AG04450 (cell line): ENCODE results near the gene EIF5AL1. TPM values are rescaled to one million over a fixed set of nuclear protein-coding genes. Genes with fewer than 3 reads are reported as not detected.
"Not testable (repeated sequence)": the region's sequence is repeated elsewhere in the genome, so short reads cannot be mapped to it uniquely, and the experiment has no call there.

Experiments
- CTCF ChIA-PET: fragments of 300-600, 350-600 bp; formaldehyde crosslinking; extraction: SDS; loops from one replicate; lab custom pipeline; 2022; ENCODE audit warnings: antibody characterized with exemption, inconsistent platforms; lab: Charles Lee
- POLR2A ChIA-PET: fragments of 350-600 bp; formaldehyde crosslinking; extraction: SDS; loops from one replicate; lab custom pipeline; 2021; ENCODE audit warnings: antibody characterized with exemption, inconsistent platforms; lab: Yijun Ruan, JAX
- DNase-seq: peaks from one replicate; pipeline ENCODE4 v3.0.0-alpha.2; 2011; ENCODE audit warnings: low read depth, low spot score
- H3K27ac ChIP-seq: one replicate; pipeline ENCODE4 v1.5.1; 2012; ENCODE audit warnings: low read depth, low read length, control low read depth
- H3K27me3 ChIP-seq: one replicate; pipeline ENCODE4 v1.6.0; 2012; ENCODE audit warnings: low read length; ENCODE audit not compliant: control insufficient read depth, insufficient read depth
- H3K4me3 ChIP-seq: 2 replicates; pipeline ENCODE4 v1.5.1; 2011; ENCODE audit warnings: mild to moderate bottlenecking, low read depth, low read length, control low read depth
- H3K9me3 ChIP-seq: 2 replicates; pipeline ENCODE4 v1.5.1; 2012; ENCODE audit warnings: low read length; ENCODE audit not compliant: control insufficient read depth, insufficient read depth
- CTCF ChIP-seq: IDR thresholded peaks from 2 replicates; pipeline ENCODE4 v1.5.1; 2011; ENCODE audit warnings: low read depth, low read length, control low read depth, inconsistent platforms
- polyA plus RNA-seq: library from polyadenylated mRNA; depleted of rRNA; stranded (reverse); fragments of >200 nt; gene quantifications from 2 replicates; pipeline ENCODE4 v1.2.3, GENCODE V29; 2011

Gene EIF5AL1
- polyA plus RNA-seq, 1 experiment, result 1.1 TPM

DNA sequence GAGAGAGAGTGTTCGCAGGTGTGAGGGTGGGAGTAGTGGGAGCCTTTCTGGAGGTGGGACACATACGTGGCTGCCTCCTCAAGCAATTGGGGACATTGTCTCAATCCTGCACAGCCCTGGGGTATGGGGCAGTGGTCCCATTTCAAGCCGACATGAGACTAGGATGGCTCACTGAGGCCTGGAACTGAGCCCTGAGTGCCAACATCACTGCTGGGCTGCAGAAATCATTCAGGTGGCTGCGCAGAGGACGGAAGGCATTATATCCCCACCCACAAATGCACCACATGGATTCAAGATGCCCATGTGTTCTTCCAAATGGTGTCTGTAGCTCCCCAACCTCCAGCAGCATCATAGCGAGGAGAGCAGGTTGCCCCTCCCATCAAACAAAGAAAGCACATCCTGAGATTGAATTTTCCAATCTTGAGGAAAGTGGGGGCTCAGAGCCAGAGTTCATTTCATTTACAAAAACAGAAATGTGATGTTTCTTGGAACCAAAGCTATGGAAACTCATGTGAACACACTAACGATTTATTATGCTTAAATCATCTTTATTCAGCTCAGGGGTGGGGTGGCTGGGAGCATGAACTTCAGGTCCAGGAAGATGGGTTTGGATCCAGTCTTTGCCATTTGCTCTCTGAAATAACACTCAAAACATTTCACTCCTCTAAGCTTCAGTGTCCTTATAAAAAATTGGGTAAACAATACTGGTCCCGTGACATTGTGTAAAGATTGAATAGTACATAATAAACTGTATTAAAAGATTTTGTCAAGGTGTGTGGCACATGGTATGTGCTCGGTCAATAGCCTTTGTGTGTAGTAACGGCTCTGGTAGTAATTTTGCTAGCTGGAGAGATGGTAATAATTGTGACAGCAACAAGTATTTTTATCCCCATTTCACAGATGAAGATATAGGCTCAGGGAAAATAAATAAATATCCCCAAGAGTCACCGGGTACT, 43.3 kb downstream of the EIF5AL1 start:
- no peaks in the 10 kb centered on the region for H3K9me3 ChIP-seq
- no peak for TF ChIP-seq CTCF
- DNase-seq, result no peak
- no peak overlapping the region for H3K27ac ChIP-seq
- ChIA-PET POLR2A (no interaction called here), CTCF (no interaction called here)
- peaks cover 25% of the 10 kb centered on the region for H3K27me3 ChIP-seq
- H3K4me3 ChIP-seq, result no peak overlapping the region

- POLR2A ChIA-PET, DNase-seq, H3K27ac ChIP-seq, CTCF ChIA-PET, H3K4me3 ChIP-seq, H3K9me3 ChIP-seq: not testable (repeated sequence)
- H3K27me3 ChIP-seq, result peaks cover 25% of the 10 kb centered on the region
Measured at GRCh38 chr10:79556961-79557360, 44.6 kb downstream of the EIF5AL1 start.

DNA sequence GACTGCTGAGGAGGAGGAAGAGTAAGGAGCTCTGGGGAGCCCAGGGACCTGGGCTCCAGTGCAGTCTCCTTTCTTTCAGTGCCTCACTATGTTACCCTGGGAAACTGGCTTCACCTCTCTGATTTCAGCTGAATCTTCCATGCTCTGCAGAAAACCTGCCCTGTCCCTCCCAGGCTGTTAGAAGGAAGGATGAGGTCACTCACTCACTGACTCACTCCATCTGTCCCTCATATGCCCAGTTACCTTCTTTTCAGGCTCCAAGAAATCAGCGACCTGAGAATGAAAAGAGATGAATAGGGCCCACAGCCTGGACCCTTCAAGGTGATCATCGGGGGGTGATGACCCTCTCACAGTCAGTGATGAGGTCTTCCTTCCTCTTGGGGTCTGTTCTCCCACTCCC, 47.4 kb downstream of the EIF5AL1 start:
- Histone ChIP-seq H3K27ac (no peak overlapping the region), H3K4me3 (no peak overlapping the region), H3K27me3 (peaks cover 19% of the 10 kb centered on the region), H3K9me3 (no peaks in the 10 kb centered on the region)
- ChIA-PET CTCF (no interaction called here), POLR2A (no interaction called here)
- no peak for DNase-seq
- TF ChIP-seq CTCF, result no peak

GRCh38 chr10:79560160-79560709, 47.9 kb downstream of the EIF5AL1 start, which contains the start of gene SFTPA2:
Gene SFTPA2 (minus strand): TSS chr10:79560407. CDS start chr10:79559483, 924 bp downstream.
- DNase-seq, result no peak
- CTCF ChIA-PET, result no interaction called here
- Histone ChIP-seq H3K27ac (no peak within 1 kb of the TSS), H3K4me3 (no peak within 1 kb of the TSS), H3K9me3 (no peaks in the 10 kb centered on the region), H3K27me3 (peaks cover 19% of the 10 kb centered on the region)
- POLR2A ChIA-PET, result no interaction called here
- no peak for TF ChIP-seq CTCF

DNA sequence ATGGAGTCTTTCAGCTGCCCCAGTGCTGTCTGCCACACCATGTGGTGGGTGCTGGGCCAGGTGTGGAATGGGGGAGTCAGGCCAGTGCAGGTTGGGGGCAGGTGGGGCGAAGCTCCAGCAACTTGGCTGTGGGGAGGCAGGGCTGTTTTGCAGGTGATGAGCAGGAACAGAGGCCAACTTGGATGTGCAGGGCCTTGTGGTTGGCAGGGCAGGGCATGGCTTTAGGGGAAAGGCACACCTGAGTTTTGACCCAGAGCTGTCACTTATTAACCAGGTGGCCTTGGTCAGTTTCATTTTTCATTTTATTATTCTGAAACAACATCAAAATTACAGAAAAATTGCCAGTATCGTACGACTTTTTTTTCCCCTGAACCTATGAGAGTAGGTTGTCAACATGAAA, 48.9 kb downstream of the EIF5AL1 start:
- H3K9me3 ChIP-seq, result no peaks in the 10 kb centered on the region
- no peak overlapping the region for H3K4me3 ChIP-seq
- H3K27me3 ChIP-seq, result peaks cover 19% of the 10 kb centered on the region
- no peak for DNase-seq
- no peak for TF ChIP-seq CTCF
- no peak overlapping the region for H3K27ac ChIP-seq
- CTCF ChIA-PET, result interaction anchor here (1.6 kb wide), 1 partner anchor 497 kb away, joined by 3 read pairs; no protein-coding TSS in a partner anchor
- POLR2A ChIA-PET, result no interaction called here
